ENCODE measurements around the gene CHMP4A. TPM values are rescaled to one million over a fixed set of nuclear protein-coding genes. Genes with fewer than 3 reads are reported as not detected.

The CHMP4A gene
- total and polyA plus RNA-seq, 9 of the 15 experiments (the other 6 are each of a cell fraction or from before 2014, with no cell fraction given) = 28.8 to 104 (median 52.7) TPM

GRCh38 chr14:24215495-24216344 lies 2.4 kb upstream of the CHMP4A start, which contains the start of gene MDP1 (continued):
- TF ChIP-seq CTCF (IDR thresholded peaks at IDR 0.05 in 2 of 3, conservative IDR thresholded peaks at IDR 0.05 in 1 of 3; ENCODE audit: insufficient read depth in 2 of 3, low read depth in 1 of 3, low read length in 3 of 3) = peak; percentile 77 to 82 (median 79)
- peak; percentile 97 for TF ChIP-seq CREM (IDR thresholded peaks at IDR 0.05; ENCODE audit: low read depth)
- TF ChIP-seq HMBOX1 (IDR thresholded peaks at IDR 0.05) = no peak
- peak; percentile 39; the same call in 1 of the 2 replicates for TF ChIP-seq SMAD4 (CRISPR knock-in tag; conservative IDR thresholded peaks at IDR 0.05)
- no peak for TF ChIP-seq GMEB1 (CRISPR knock-in tag; IDR thresholded peaks at IDR 0.05)
- 0 out of 2 replicates have a peak, but pooled peaks have one; percentile 41 for TF ChIP-seq CBX1 (IDR thresholded peaks at IDR 0.05; ENCODE audit: low read depth)
- TF ChIP-seq HES1 (IDR thresholded peaks at IDR 0.05; ENCODE audit: low read depth) = no peak
- TF ChIP-seq MAFK (IDR thresholded peaks at IDR 0.05; ENCODE audit: low read length) = no peak
- TF ChIP-seq ZFP30 (CRISPR knock-in tag; IDR thresholded peaks at IDR 0.05; ENCODE audit: borderline replicate concordance) = no peak
- peak; percentile 60; the same call in 1 of the 2 replicates for TF ChIP-seq GABPB1 (CRISPR knock-in tag; IDR thresholded peaks at IDR 0.05)
- TF ChIP-seq SIRT6 (IDR thresholded peaks at IDR 0.05; ENCODE audit: low read depth, low read length) = peak; percentile 44
- TF ChIP-seq ZNF655 (CRISPR knock-in tag; IDR thresholded peaks at IDR 0.05) = no peak
- peak; percentile 50 to 61 for TF ChIP-seq RAD21 (CRISPR knock-in tag; conservative IDR thresholded peaks at IDR 0.05 in 1 of 2, IDR thresholded peaks at IDR 0.05 in 1 of 2)
- TF ChIP-seq ATF7 (IDR thresholded peaks at IDR 0.05) = peak; percentile 81
- TF ChIP-seq MTF1 (CRISPR knock-in tag; IDR thresholded peaks at IDR 0.05; ENCODE audit: borderline replicate concordance) = no peak
- TF ChIP-seq JUND (IDR thresholded peaks at IDR 0.05; ENCODE audit: borderline replicate concordance, low read depth, low read length) = peak; percentile 85
- peak; percentile 27; the same call in 1 of the 3 replicates for TF ChIP-seq JUND (tag; IDR thresholded peaks at IDR 0.05; ENCODE audit: borderline replicate concordance, low read depth, low read length)
- TF ChIP-seq ZNF253 (CRISPR knock-in tag; conservative IDR thresholded peaks at IDR 0.05) = no peak
- no peak for TF ChIP-seq HIVEP1 (CRISPR knock-in tag; IDR thresholded peaks at IDR 0.05)
- peak; percentile 96 for TF ChIP-seq CEBPB (tag; IDR thresholded peaks at IDR 0.05)
- no peak for TF ChIP-seq MAFF (IDR thresholded peaks at IDR 0.05; ENCODE audit: low read length)
- no peak for TF ChIP-seq BCOR (IDR thresholded peaks at IDR 0.05)

Measured in K562 (cell line).